ENCODE data around the gene GREB1. TPM values are rescaled to one million over a fixed set of nuclear protein-coding genes. Genes with fewer than 3 reads are reported as not detected.

GREB1 gene
- total RNA-seq, 1 experiment from 2014 or later: 16.5 TPM

- Histone ChIP-seq H3K4me1 (ENCODE audit: insufficient read depth, low read length) (peaks cover 6% of the 10 kb centered on the region; the same call in 1 of the 2 replicates), H3K23me2 (ENCODE audit: insufficient read length, low read depth, low read length, poor library complexity, severe bottlenecking) (no peaks in the 10 kb centered on the region), H4K91ac (ENCODE audit: insufficient read length, low read depth, low read length) (no peak overlapping the region), H2AK5ac (ENCODE audit: insufficient read length, low read length) (no peak overlapping the region), H3K9ac (ENCODE audit: extremely low read depth, insufficient read length, low read length) (no peak overlapping the region), H3K27me3 (ENCODE audit: insufficient read depth, low read length) (no peaks in the 10 kb centered on the region), H2BK5ac (ENCODE audit: insufficient read length, low read length) (no peak overlapping the region), H4K5ac (ENCODE audit: insufficient read length, low read depth, low read length) (no peak overlapping the region), H4K20me1 (ENCODE audit: control insufficient read depth, insufficient read depth, insufficient read length) (no peaks in the 10 kb centered on the region), H3K4ac (ENCODE audit: low read depth, low read length) (no peak overlapping the region), H2BK15ac (ENCODE audit: low read depth, low read length) (no peak overlapping the region), H3K4me2 (ENCODE audit: insufficient read depth, insufficient read length, low read length) (no peak overlapping the region), H2BK12ac (ENCODE audit: insufficient read length, low read depth, low read length) (no peak overlapping the region), H3K14ac (ENCODE audit: insufficient read depth, low read length) (no peak overlapping the region), H3K79me1 (ENCODE audit: insufficient read depth, low read depth, low read length, poor library complexity, severe bottlenecking) (no peaks in the 10 kb centered on the region), H3K18ac (ENCODE audit: insufficient read length, low read depth, low read length) (no peak overlapping the region), H3K27ac (ENCODE audit: insufficient read length, low read depth, low read length) (no peak overlapping the region), H3T11ph (ENCODE audit: low read length) (no peak overlapping the region), H3K79me2 (ENCODE audit: insufficient read depth, low read length) (no peaks in the 10 kb centered on the region), H3K9me3 (ENCODE audit: control insufficient read depth, low read depth, low read length) (no peaks in the 10 kb centered on the region), H2BK120ac (ENCODE audit: low read depth, low read length, poor library complexity, severe bottlenecking) (no peak overlapping the region), H2AFZ (ENCODE audit: low read length) (no peak overlapping the region), H3K56ac (ENCODE audit: insufficient read length, low read depth, low read length) (no peak overlapping the region), H4K8ac (replicated peaks; ENCODE audit: insufficient read length, low read depth, low read length) (no peak overlapping the region), H3K23ac (ENCODE audit: insufficient read length, low read depth, low read length) (no peak overlapping the region), H2BK20ac (ENCODE audit: low read depth, low read length, poor library complexity, severe bottlenecking) (no peak overlapping the region)
- WGBS (ENCODE audit: extremely low coverage, insufficient read length, low lambda C conversion rate): no CpG with 5 or more reads among the region's 16 CpGs
- Mint-ChIP-seq H3K27ac (no peak overlapping the region; a peak in 1 of 7 replicates), H3K27me3 (ENCODE audit: low read depth) (peaks cover 10% of the 10 kb centered on the region), H3K4me1 (peaks cover 47 to 57% of the 10 kb centered on the region in 2 experiments), H3K4me3 (no peak overlapping the region), H3K36me3 (ENCODE audit: insufficient read depth in 1 of 3, low read depth in 3 of 3) (no peaks in the 10 kb centered on the region; a peak in 1 of 7 replicates), H3K9me3 (no peaks in the 10 kb centered on the region)
- no peak for DNase-seq
- no peak for TF ChIP-seq CTCF (conservative IDR thresholded peaks at IDR 0.05)
These were observed 146.5 kb downstream of the GREB1 start for GRCh38 chr2:11680182-11680900.
